Measurements from ENCODE around the gene DOCK2.

GRCh38 chr5:169670769-169671525 lies 33.9 kb downstream of the DOCK2 start:
- no peak for TF ChIP-seq CTCF (IDR thresholded peaks at IDR 0.05; ENCODE audit: extremely low read depth in 1 of 2, insufficient read depth in 1 of 2, low read depth in 1 of 2, low read length in 2 of 2)
- no peak for TF ChIP-seq EZH2 (IDR thresholded peaks at IDR 0.05; ENCODE audit: borderline replicate concordance, low read depth, low read length, severe bottlenecking)
- no peak for TF ChIP-seq MAX (IDR thresholded peaks at IDR 0.05; ENCODE audit: insufficient read depth, insufficient read length)
- TF ChIP-seq POLR2A (IDR thresholded peaks at IDR 0.05; ENCODE audit: low read depth, low read length), result no peak
